Mesenchymal stem cell (in vitro differentiated cells and primary cell): Measurements from ENCODE around the gene KCNH1.

ENCODE experiments used
- DNase-seq: peaks from one replicate; pipeline ENCODE4 v3.0.0-alpha.2; 2013
- H2AFZ ChIP-seq: one replicate; pipeline ENCODE4 v1.6.1; 2013; ENCODE audit warnings: low read depth, mild to moderate bottlenecking, control low read depth, inconsistent platforms, low read length, moderate library complexity
- H2AK5ac ChIP-seq: 2 replicates; pipeline ENCODE4 v1.6.1; 2013; ENCODE audit warnings: low read length, moderate library complexity, mild to moderate bottlenecking, inconsistent platforms; ENCODE audit not compliant: severe bottlenecking
- H2BK120ac ChIP-seq: one replicate; pipeline ENCODE4 v1.6.1; 2013; ENCODE audit warnings: low read depth, mild to moderate bottlenecking, inconsistent platforms, low read length, moderate library complexity
- H2BK12ac ChIP-seq, 2 experiments: one replicate each; pipeline ENCODE4 v1.6.1; 2013; ENCODE audit warnings: inconsistent platforms in 2 of 2, low read length in 2 of 2, mild to moderate bottlenecking in 2 of 2, moderate library complexity in 2 of 2, control low read depth in 1 of 2
- H2BK15ac ChIP-seq: one replicate; pipeline ENCODE4 v1.6.1; 2013; ENCODE audit warnings: mild to moderate bottlenecking, low read depth, inconsistent platforms; ENCODE audit not compliant: poor library complexity, severe bottlenecking
- H2BK5ac ChIP-seq: 2 replicates; pipeline ENCODE4 v1.6.1; 2013; ENCODE audit warnings: low read depth, mild to moderate bottlenecking, low read length, control low read depth, inconsistent platforms; ENCODE audit not compliant: poor library complexity, severe bottlenecking
- H3K14ac ChIP-seq, 2 experiments: one replicate each; pipeline ENCODE4 v1.6.1; 2013; ENCODE audit warnings: inconsistent platforms in 2 of 2, low read length in 2 of 2, control low read depth in 1 of 2, mild to moderate bottlenecking in 1 of 2, moderate library complexity in 1 of 2
- H3K18ac ChIP-seq, 2 experiments: one replicate each; pipeline ENCODE4 v1.6.1; 2013; ENCODE audit warnings: inconsistent platforms in 2 of 2, low read length in 2 of 2, control low read depth in 1 of 2, low read depth in 1 of 2, mild to moderate bottlenecking in 1 of 2
- H3K23ac ChIP-seq, 2 experiments: one replicate each; pipeline ENCODE4 v1.6.1; 2013; ENCODE audit warnings: inconsistent platforms in 2 of 2, low read length in 2 of 2, mild to moderate bottlenecking in 2 of 2, moderate library complexity in 2 of 2, control low read depth in 1 of 2
- H3K27ac ChIP-seq: 2 replicates; pipeline ENCODE4 v1.5.1; 2013; ENCODE audit warnings: mild to moderate bottlenecking, moderate library complexity, low read length, control low read depth, inconsistent platforms; ENCODE audit not compliant: poor library complexity, severe bottlenecking
- H3K27me3 ChIP-seq, 2 experiments: 2 replicates each; pipeline versions ENCODE4 v1.6.1 to v1.7.0; 2013; ENCODE audit warnings: low read length in 2 of 2, mild to moderate bottlenecking in 2 of 2, moderate library complexity in 2 of 2, control low read depth in 1 of 2, inconsistent platforms in 1 of 2; ENCODE audit not compliant: control insufficient read depth in 1 of 2, insufficient read depth in 1 of 2
- H3K36me3 ChIP-seq, 2 experiments: 2 replicates each; pipeline versions ENCODE4 v1.6.1 to v1.7.0; 2013; ENCODE audit warnings: low read length in 2 of 2, control low read depth in 1 of 2, inconsistent platforms in 1 of 2, low read depth in 1 of 2, mild to moderate bottlenecking in 1 of 2; ENCODE audit not compliant: insufficient read depth in 2 of 2, control insufficient read depth in 1 of 2
- H3K4ac ChIP-seq, 2 experiments: one replicate each; pipeline ENCODE4 v1.6.1; 2013; ENCODE audit warnings: inconsistent platforms in 2 of 2, low read length in 2 of 2, mild to moderate bottlenecking in 2 of 2, moderate library complexity in 2 of 2, control low read depth in 1 of 2, low read depth in 1 of 2
- H3K4me1 ChIP-seq: 2 replicates; pipeline ENCODE4 v1.6.1; 2013; ENCODE audit warnings: low read depth, low read length, control low read depth; ENCODE audit not compliant: control insufficient read depth, insufficient read depth
- H3K4me2 ChIP-seq: 2 replicates; pipeline ENCODE4 v1.6.1; 2013; ENCODE audit warnings: low read length, mild to moderate bottlenecking, inconsistent platforms; ENCODE audit not compliant: poor library complexity, severe bottlenecking
- H3K4me3 ChIP-seq, 2 experiments: 2 replicates each; pipeline versions ENCODE4 v1.5.1 to v1.7.0; 2013; ENCODE audit warnings: low read length in 2 of 2, mild to moderate bottlenecking in 2 of 2, control low read depth in 1 of 2, low read depth in 1 of 2; ENCODE audit not compliant: insufficient read depth in 1 of 2
- H3K79me1 ChIP-seq: replicated peaks from 2 replicates; pipeline ENCODE4 v1.6.1; 2013; ENCODE audit warnings: mild to moderate bottlenecking, control low read depth, low read length, inconsistent platforms; ENCODE audit not compliant: poor library complexity, severe bottlenecking
- H3K9ac ChIP-seq: 2 replicates; pipeline ENCODE4 v1.7.0; 2013; ENCODE audit warnings: mild to moderate bottlenecking, low read length, moderate library complexity
- H3K9me3 ChIP-seq: 2 replicates; pipeline ENCODE4 v1.7.0; 2013; ENCODE audit warnings: mild to moderate bottlenecking, low read length; ENCODE audit not compliant: control insufficient read depth
- H4K8ac ChIP-seq: one replicate; pipeline ENCODE4 v1.6.1; 2013; ENCODE audit warnings: inconsistent platforms, mild to moderate bottlenecking, low read length, moderate library complexity
- H4K91ac ChIP-seq: one replicate; pipeline ENCODE4 v1.6.1; 2013; ENCODE audit warnings: mild to moderate bottlenecking, low read length, inconsistent platforms
- WGBS: methylation state at CpG from one replicate; pipeline ENCODE4 v1.1.7; 2013; ENCODE audit warnings: mixed read lengths; 5-methylcytosine and 5-hydroxymethylcytosine counted together

Gene KCNH1

GRCh38 chr1:210750468-210750867 lies 383.5 kb downstream of the KCNH1 start:
- no peak overlapping the region for H4K8ac ChIP-seq
- H3K27me3 ChIP-seq = no peaks in the 10 kb centered on the region
- H3K9me3 ChIP-seq = no peaks in the 10 kb centered on the region
- no peak overlapping the region for H3K18ac ChIP-seq
- H3K4me3 ChIP-seq = no peak overlapping the region
- no peak overlapping the region for H3K27ac ChIP-seq
- no peak overlapping the region for H4K91ac ChIP-seq
- H2AK5ac ChIP-seq = no peak overlapping the region
- H3K23ac ChIP-seq = no peak overlapping the region
- H3K14ac ChIP-seq = no peak overlapping the region
- H3K36me3 ChIP-seq = peaks cover 0 to 3% of the 10 kb centered on the region in 2 experiments
- H2BK15ac ChIP-seq = no peak overlapping the region
- H2BK12ac ChIP-seq = no peak overlapping the region
- DNase-seq = no peak
- peaks cover 2% of the 10 kb centered on the region for H3K79me1 ChIP-seq
- no peak overlapping the region for H2BK5ac ChIP-seq
- peaks cover 3% of the 10 kb centered on the region for H3K4me1 ChIP-seq
- H2AFZ ChIP-seq = no peak overlapping the region
- no peak overlapping the region for H3K4ac ChIP-seq
- no peak overlapping the region for H2BK120ac ChIP-seq
- no peak overlapping the region for H3K4me2 ChIP-seq
- H3K9ac ChIP-seq = no peak overlapping the region
- no CpG with 5 or more reads among the region's 1 CpG for WGBS

GRCh38 chr1:210748796-210749195 lies 385.2 kb downstream of the KCNH1 start:
- Histone ChIP-seq H3K4me3 (no peak overlapping the region), H3K18ac (no peak overlapping the region), H2BK15ac (no peak overlapping the region), H2BK12ac (no peak overlapping the region), H3K4ac (no peak overlapping the region), H4K91ac (no peak overlapping the region), H2AFZ (no peak overlapping the region), H3K27me3 (no peaks in the 10 kb centered on the region), H3K23ac (no peak overlapping the region), H3K14ac (no peak overlapping the region), H3K4me2 (no peak overlapping the region), H3K9me3 (no peaks in the 10 kb centered on the region), H4K8ac (no peak overlapping the region), H3K9ac (no peak overlapping the region), H2AK5ac (no peak overlapping the region), H3K79me1 (peaks cover 2% of the 10 kb centered on the region), H3K4me1 (peaks cover 3% of the 10 kb centered on the region), H2BK5ac (no peak overlapping the region), H2BK120ac (no peak overlapping the region), H3K36me3 (peaks cover 0 to 3% of the 10 kb centered on the region in 2 experiments), H3K27ac (no peak overlapping the region)
- no peak for DNase-seq
- WGBS = 77% methylated on average over 3 of the region's 3 CpGs

- H3K4ac ChIP-seq = no peak overlapping the region
- no peak overlapping the region for H3K4me2 ChIP-seq
- H2BK120ac ChIP-seq = no peak overlapping the region
- no peak for DNase-seq
- no peaks in the 10 kb centered on the region for H3K9me3 ChIP-seq
- H3K9ac ChIP-seq = no peak overlapping the region
- H2BK5ac ChIP-seq = no peak overlapping the region
- H3K4me1 ChIP-seq = peaks cover 3% of the 10 kb centered on the region
- no peak overlapping the region for H2AFZ ChIP-seq
- no peak overlapping the region for H2BK12ac ChIP-seq
- H3K27ac ChIP-seq = no peak overlapping the region
- 75% methylated on average over 6 of the region's 6 CpGs for WGBS
- H3K14ac ChIP-seq = peak overlapping the region in 1 of 2 experiments; percentile 9
- no peaks in the 10 kb centered on the region for H3K27me3 ChIP-seq
- no peak overlapping the region for H3K18ac ChIP-seq
- peaks cover 2% of the 10 kb centered on the region for H3K79me1 ChIP-seq
- H3K4me3 ChIP-seq = no peak overlapping the region
- no peak overlapping the region for H4K8ac ChIP-seq
- H3K36me3 ChIP-seq = peaks cover 0 to 3% of the 10 kb centered on the region in 2 experiments
- H2AK5ac ChIP-seq = no peak overlapping the region
- H3K23ac ChIP-seq = no peak overlapping the region
- H2BK15ac ChIP-seq = no peak overlapping the region
- H4K91ac ChIP-seq = no peak overlapping the region
Measured at GRCh38 chr1:210747890-210748289, 386.1 kb downstream of the KCNH1 start.

- Histone ChIP-seq H2AFZ (no peak overlapping the region), H3K4ac (no peak overlapping the region), H3K27ac (no peak overlapping the region), H2BK15ac (no peak overlapping the region), H3K36me3 (peaks cover 0 to 3% of the 10 kb centered on the region in 2 experiments), H2BK120ac (no peak overlapping the region), H3K9ac (no peak overlapping the region), H2BK5ac (no peak overlapping the region), H3K14ac (no peak overlapping the region), H3K79me1 (peaks cover 2% of the 10 kb centered on the region), H3K23ac (no peak overlapping the region), H3K9me3 (no peaks in the 10 kb centered on the region), H4K8ac (no peak overlapping the region), H3K4me2 (no peak overlapping the region), H2BK12ac (no peak overlapping the region), H2AK5ac (no peak overlapping the region), H3K27me3 (no peaks in the 10 kb centered on the region), H3K18ac (no peak overlapping the region), H3K4me3 (no peak overlapping the region), H4K91ac (no peak overlapping the region), H3K4me1 (peaks cover 3% of the 10 kb centered on the region)
- WGBS = 82% methylated on average over 3 of the region's 3 CpGs
- no peak for DNase-seq
Measured at GRCh38 chr1:210747112-210747511, 386.8 kb downstream of the KCNH1 start.
